ENCODE measurements around the gene AKAP13. TPM values are rescaled to one million over a fixed set of nuclear protein-coding genes. Genes with fewer than 3 reads are reported as not detected.
A peak's percentile ranks its signal among the peaks of the same experiment; 100 is the strongest.
"Not testable (repeated sequence)": the region's sequence is repeated elsewhere in the genome, so short reads cannot be mapped to it uniquely, and the experiment has no call there.

AKAP13 gene
- total RNA-seq, 1 experiment from 2014 or later, result 42.8 TPM

GRCh38 chr15:85563328-85563727 lies 182.9 kb downstream of the AKAP13 start:
- DNase-seq (ENCODE audit: low read depth), result no peak

DNA sequence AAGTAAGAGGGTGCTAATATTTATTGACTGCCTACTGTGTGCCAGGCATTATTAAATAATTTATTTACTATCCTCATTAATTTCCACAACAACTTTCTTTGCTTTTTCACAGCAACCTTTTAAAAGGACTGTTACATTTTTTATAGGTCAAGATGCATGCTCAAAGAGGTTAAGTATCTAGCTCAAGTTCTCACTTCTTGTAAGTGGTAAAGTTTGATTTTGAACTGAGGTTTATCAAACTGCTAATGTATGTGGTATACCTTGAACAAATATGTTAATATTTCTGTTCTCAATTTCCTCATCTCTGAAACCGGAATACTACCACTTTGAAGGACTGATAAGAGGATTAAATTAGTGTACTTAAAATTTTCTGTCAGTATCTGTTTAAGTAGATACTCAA lies 183.3 kb downstream of the AKAP13 start:
- DNase-seq (ENCODE audit: low read depth), result no peak

- DNase-seq (ENCODE audit: low read depth), result no peak
These were observed 184.3 kb downstream of the AKAP13 start for GRCh38 chr15:85564686-85565085.

DNA sequence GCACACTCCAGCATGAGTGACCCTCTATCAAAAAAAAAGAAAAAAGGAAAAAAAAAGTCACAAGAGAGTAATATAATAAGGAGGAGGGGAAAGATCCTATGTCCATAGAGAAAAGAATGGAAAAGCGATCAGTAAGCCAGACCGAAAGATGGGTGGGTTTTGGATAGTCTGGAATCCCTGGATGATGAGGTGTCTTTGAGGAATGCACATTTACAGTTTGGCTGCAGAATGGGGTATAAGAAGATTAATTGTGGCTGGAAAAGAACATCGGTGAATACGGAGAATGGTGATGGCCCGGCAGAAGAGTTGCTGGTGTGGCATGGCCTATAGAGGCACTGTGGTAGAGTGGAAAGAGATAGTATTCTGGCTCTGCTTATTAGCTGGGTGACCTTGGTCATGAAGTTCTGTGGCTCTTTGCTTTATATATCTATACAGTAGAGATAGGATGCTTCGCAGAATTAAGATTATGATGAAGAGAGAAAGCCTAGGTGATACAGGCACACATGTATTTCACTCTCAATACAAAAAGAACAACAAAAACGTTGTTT lies 187.9 kb downstream of the AKAP13 start:
- no peak for DNase-seq (ENCODE audit: low read depth)

DNA sequence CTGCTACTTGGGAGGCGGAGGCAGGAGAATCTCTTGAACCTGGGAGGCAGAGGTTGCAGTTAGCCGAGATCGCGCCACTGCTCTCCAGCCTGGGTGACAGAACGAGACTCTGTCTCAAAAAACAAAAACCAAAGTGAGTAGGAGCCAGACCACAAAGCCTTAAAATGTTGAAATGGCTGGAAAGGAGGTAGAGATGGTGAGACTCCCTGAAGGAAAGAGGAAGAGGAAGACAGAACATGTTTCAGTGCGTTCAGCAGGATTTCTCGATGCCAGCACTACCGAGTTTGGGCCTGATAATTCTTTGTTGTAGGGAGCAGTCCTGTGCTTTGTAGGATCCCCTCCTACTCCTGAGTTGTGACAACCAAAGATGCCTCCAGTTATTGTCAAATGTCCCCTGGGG lies 189.9 kb downstream of the AKAP13 start:
- no peak for DNase-seq (ENCODE audit: low read depth)

DNA sequence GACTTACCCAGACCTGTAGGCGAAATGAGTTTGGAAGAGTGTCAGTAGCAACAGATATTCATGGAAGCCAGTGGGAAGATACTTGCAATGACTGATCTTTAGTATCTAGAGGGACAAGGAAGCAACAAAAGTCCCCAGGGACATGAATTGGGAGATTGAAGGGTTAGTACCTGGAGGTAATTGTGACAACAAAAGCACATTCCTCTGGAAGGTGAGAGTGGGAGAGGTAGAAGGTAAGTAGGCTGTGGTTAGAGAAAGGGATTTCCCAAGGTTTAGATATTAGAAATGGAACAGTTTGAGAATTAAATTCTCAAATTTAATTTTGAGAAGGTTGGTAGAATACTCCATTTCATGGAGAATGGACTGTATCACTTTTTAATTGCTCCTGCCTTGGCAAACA lies 191.4 kb downstream of the AKAP13 start:
- no peak for DNase-seq (ENCODE audit: low read depth)

DNA sequence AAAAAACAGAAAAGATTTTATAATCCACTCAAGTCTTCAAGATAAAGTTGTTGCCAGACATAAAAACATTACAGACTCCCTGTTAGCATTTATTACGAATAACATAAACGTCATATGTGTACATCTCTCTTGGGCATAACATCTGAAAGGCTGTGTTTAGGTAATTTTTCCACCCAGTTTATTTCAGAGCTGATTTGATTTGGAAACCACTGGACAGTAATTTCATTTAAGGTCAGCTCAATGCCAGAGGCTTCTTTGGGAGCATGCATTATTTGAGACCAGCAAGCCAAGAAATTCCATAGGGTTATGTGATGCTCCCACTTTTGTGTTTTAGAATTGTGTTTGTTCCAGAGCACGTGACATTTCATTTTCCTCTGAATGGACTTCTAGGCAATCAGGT lies 196.0 kb downstream of the AKAP13 start:
- no peak for DNase-seq (ENCODE audit: low read depth)

DNA sequence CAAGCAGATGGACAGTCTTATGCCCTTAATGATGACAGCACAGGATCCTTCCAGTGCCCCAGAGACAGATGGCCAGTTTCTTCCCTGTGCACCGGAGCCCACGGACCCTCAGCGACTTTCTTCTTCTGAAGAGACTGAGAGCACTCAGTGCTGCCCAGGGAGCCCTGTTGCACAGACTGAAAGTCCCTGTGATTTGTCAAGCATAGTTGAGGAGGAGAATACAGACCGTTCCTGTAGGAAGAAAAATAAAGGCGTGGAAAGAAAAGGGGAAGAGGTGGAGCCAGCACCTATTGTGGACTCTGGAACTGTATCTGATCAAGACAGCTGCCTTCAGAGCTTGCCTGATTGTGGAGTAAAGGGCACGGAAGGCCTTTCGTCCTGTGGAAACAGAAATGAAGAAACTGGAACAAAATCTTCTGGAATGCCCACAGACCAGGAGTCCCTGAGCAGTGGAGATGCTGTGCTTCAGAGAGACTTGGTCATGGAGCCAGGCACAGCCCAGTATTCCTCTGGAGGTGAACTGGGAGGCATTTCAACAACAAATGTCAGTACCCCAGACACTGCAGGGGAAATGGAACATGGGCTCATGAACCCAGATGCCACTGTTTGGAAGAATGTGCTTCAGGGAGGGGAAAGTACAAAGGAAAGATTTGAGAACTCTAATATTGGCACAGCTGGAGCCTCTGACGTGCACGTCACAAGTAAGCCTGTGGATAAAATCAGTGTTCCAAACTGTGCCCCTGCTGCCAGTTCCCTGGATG lies 198.7 kb downstream of the AKAP13 start:
- DNase-seq (ENCODE audit: low read depth), result no peak

GRCh38 chr15:85579957-85580694 lies 199.7 kb downstream of the AKAP13 start:
- DNase-seq (ENCODE audit: low read depth), result no peak

- DNase-seq (ENCODE audit: low read depth), result no peak
These were observed 200.5 kb downstream of the AKAP13 start for GRCh38 chr15:85580879-85581278.

DNA sequence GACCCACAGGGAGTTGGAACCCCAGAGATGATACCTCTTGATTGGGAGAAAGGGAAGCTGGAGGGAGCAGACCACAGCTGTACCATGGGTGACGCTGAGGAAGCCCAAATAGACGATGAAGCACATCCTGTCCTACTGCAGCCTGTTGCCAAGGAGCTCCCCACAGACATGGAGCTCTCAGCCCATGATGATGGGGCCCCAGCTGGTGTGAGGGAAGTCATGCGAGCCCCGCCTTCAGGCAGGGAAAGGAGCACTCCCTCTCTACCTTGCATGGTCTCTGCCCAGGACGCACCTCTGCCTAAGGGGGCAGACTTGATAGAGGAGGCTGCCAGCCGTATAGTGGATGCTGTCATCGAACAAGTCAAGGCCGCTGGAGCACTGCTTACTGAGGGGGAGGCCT lies 201.1 kb downstream of the AKAP13 start:
- DNase-seq (ENCODE audit: low read depth), result no peak

DNA sequence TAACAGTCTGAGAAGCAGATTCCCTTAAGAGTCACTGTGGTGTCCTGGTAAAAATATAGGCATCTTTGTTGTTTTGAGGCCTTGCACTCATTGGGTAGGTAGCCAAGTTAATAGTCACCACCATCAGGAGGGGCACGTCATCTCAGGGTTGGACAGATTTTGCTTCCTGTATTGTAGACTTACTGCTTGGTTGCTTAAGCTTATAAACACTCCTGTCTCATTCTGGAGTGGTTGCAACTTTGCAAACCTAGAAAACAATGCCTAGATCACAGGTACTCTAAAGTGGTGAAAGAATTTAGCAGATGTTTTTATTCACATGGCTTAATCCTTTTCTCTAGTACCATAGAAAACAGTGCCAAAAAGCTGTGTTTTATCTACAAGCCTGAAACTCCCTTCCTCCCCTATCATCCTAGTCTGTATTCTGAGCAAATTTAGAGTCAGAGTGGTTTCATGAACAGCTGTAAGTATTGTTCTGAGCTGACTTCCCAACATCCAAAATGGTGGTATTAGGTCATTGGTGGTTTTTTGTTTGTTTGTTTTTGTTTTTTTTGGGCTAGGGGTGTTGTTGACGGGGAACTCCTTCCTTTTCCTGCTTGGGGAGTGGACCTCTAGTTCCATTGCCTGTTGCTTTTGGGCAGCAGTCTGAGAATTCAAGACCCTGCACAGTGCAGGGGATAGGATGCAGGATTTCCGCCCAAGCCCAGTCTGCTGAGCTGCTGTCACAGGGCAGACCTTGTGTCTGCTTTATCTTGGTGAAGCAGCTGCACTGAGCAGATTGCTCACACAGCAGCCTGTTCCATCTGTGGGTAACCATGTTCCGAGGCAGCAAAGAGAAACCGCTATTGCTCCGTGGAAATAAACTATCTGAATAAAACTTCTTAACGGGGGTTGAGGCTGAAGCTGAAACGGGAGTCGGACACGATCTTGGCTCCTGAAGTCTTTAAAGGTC lies 202.0 kb downstream of the AKAP13 start:
- no peak for DNase-seq (ENCODE audit: low read depth)

DNA sequence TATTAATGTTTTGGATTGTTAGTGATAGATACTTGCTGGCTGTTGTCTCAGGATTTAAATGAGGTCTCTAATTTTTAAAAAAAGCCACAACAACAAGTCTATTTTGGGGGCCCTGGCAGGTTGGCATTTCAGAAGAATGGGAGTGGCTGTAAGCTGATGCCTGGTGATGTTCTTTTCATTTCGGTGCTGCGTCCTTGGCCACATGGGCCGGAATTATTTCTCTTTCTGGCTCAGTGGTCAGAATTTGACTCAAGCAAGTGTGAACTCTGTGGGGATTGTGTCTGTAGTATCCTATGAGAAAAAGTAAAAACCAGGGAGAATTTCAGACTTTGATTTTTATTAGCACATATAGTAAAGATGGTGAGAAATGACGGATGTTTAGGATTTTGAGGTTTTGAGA lies 203.0 kb downstream of the AKAP13 start:
- DNase-seq (ENCODE audit: low read depth), result no peak

DNA sequence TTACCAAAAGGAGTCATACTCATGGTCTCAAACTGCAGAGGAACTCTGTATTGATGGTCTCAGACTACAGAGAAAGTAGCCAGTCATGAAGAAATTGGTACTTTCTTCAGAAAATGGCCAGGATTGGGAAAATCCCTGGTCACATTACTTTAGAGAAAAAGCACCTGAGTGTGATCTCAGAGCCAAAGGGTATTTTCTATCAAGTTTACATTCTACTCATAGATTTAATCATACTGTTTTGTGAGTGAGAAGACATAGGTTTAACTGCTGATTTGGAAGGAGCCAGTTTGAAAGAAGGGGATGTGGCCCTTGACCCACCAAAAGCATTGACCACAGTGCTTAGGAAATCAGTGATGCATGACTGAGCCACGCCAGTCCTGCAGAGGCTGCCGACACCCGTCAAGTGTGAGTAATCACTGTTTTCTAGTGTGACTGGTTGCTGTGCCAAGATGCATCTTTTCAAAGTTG lies 203.6 kb downstream of the AKAP13 start:
- DNase-seq (ENCODE audit: low read depth), result no peak

- no peak for DNase-seq (ENCODE audit: low read depth)
These were observed 204.5 kb downstream of the AKAP13 start for GRCh38 chr15:85584872-85585271.

- DNase-seq (ENCODE audit: low read depth), result not testable (repeated sequence)
These were observed 205.8 kb downstream of the AKAP13 start for GRCh38 chr15:85586196-85586595.

DNA sequence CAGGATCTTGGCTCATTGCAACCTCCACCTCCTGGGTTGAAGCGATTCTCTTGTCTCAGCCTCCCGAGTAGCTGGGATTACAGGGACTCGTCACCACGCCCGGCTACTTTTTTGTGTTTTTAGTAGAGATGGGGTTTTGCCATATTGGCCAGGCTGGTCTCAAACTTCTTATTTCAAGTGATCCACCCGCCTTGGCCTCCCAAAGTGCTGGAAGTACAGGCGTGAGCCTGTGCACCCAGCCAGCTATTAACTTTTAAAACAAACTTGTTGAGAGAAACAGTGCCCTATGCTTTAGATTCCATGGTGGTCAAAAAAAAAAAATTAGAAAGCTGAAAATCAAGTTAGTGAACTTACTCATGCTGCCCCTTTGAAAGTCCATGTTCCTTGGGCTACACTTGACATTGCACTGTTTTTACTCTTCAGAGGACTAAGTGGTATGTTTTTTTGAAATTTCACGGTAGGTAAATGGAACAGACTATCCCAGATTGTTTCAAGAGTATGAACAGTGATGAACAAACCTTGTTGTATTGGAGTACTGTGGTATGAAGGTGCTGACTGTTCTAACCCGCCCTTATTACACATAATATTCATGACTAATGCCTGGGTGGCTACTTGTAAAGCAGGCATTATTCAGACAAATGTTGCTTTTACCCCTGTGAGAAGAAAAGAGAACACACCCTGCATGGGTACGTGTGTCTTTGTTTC lies 207.5 kb downstream of the AKAP13 start:
- peak; percentile 64 for DNase-seq (ENCODE audit: low read depth)

DNA sequence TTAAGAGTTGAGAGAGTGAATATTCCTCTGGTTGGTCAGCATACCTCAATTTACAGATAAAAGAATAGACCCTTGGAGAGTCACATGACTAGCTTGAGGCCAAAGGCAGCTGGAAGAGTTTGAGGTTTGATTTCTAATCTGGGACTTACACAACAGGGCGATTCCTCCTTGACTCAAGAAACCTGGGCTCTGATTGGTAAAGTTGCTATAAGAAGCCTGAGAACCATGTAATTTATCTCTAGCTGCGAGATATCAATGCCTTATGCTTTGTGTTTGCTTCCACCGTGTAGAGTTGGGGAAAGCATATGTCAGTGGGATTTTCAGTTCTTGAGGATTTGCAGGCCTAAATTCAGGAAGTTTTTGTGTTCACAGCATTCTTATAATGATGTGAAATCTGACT lies 208.3 kb downstream of the AKAP13 start:
- no peak for DNase-seq (ENCODE audit: low read depth)

- no peak for DNase-seq (ENCODE audit: low read depth)
These were observed 209.4 kb downstream of the AKAP13 start for GRCh38 chr15:85589851-85590250.

GRCh38 chr15:85591622-85592021 lies 211.2 kb downstream of the AKAP13 start:
- DNase-seq (ENCODE audit: low read depth), result no peak

GRCh38 chr15:85592148-85592547 lies 211.7 kb downstream of the AKAP13 start:
- DNase-seq (ENCODE audit: low read depth), result peak; percentile 93
